Measurements from ENCODE around the gene CCL26.

CCL26 gene, protein sequence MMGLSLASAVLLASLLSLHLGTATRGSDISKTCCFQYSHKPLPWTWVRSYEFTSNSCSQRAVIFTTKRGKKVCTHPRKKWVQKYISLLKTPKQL

DNA sequence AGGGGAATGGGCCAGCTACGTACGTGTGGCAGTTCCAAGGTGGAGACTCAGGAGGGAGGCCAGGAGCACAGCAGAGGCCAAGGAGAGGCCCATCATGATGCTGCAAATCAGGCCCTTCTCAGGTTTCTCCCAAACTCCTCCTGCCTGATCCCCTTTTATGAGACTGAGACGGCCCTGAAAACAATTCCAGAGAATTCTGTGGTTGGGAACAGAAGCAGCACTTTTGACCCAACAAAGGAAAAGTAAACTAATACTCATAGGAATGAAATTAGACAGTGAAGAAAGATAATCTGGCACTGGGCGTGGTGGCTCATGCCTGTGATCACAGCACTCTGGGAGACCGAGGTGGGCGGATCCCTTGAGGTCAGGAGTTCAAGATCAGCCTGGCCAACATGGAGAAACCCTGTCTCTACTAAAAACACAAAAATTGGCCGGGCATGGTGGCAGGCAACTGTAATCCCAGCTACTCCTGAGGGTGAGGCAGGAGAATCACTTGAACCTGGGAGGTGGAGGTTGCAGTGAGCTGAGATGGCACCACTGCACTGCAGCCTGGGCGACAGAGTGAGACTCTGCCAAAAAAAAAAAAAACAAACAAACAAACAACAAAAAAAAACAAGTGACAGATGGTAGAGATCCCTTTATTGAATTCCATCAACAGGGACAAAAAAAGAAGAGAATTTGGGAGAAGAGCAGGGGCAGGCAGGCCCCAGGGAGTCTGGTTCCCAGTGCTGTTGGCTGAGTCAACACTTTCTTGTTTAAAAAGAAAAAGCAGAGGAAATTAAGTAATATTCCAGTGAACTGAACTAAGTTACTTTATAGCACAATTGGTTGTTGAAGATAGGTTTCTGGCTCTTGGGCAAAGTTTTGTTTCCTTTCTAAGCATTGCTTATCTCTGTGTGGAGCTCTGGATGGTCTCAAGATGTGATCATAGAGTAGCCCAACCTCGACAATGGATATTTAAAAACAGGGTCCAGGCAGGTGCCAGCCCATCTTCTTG, at the start of gene CCL26:
TSS of gene CCL26 (minus strand) at position 131 of the 997 bp plus-strand sequence. CDS start at position 96, 35 bp downstream.
- DNase-seq (ENCODE audit: extremely low read depth, low read depth), result peak; percentile 35
- no peak for TF ChIP-seq CTCF (IDR thresholded peaks at IDR 0.05; ENCODE audit: low read depth, low read length)

GRCh38 chr7:75820688-75821087, 48.7 kb upstream of the CCL26 start:
- no peak for DNase-seq (ENCODE audit: extremely low read depth, low read depth)
- TF ChIP-seq CTCF (IDR thresholded peaks at IDR 0.05; ENCODE audit: low read depth, low read length), result no peak

DNA sequence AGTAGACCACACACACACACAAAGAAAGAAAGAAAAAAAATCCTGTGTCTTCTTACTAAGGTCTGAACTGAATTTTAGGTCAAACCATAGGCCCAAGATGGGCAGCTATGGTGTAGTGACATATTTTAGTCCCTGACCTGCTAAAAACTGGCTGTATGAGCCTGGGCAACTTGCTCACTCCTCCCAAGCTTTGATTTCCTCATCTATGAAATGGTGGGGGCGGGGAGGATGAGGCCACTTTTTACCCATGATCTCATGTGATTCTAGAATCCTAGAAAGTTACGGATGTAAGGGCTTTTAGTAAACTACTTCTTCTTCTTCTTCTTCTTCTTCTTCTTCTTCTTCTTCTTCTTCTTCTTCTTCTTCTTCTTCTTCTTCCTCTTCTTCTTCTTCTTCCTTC, 47.7 kb upstream of the CCL26 start:
- no peak for TF ChIP-seq CTCF (IDR thresholded peaks at IDR 0.05; ENCODE audit: low read depth, low read length)
- DNase-seq (ENCODE audit: extremely low read depth, low read depth), result no peak

DNA sequence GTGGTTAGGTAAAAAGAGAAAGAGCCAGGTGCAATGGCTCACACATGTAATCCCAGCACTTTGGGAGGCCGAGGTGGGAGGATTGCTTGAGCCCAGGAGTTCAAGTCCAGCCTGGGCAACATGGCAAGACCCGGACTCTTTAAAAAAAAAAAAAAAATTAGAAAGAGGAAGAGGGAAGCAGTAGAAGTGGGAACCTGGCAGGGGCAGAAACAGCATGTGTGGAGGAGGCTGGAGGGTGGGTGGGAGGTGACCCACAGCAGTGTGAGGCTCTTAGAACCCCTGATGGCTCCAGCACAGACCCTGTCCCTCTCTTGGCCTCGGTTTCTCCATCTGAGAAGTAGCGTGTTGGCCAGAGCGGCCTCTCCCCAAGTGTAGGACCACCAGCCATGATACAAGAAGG, 46.5 kb upstream of the CCL26 start:
- TF ChIP-seq CTCF (IDR thresholded peaks at IDR 0.05; ENCODE audit: low read depth, low read length), result no peak
- DNase-seq (ENCODE audit: extremely low read depth, low read depth), result no peak

DNA sequence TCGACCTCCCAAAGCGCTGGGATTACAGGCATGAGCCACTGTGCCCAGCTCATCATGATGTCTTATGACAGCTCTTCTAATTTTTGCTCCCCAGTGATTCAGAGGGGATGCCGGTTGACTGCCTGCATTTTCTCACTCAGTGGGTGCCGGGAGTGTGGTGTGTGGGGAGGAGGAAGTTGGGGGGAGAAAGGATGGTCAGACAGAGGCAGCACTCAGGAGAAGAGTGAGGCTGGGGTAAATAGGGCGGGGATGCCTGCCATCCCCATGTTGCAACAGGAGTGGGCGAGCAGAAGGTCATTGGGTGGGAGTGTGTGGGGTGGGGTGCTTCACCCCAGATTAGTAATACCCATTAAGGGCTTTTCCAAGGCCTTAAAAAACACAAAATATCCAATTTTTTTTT, 45.1 kb upstream of the CCL26 start:
- TF ChIP-seq CTCF (IDR thresholded peaks at IDR 0.05; ENCODE audit: low read depth, low read length), result no peak

GRCh38 chr7:75815418-75816064, 43.5 kb upstream of the CCL26 start:
- DNase-seq (ENCODE audit: extremely low read depth, low read depth), result no peak
- TF ChIP-seq CTCF (IDR thresholded peaks at IDR 0.05; ENCODE audit: low read depth, low read length), result no peak

More for the DNA sequence above, 45.1 kb upstream of the CCL26 start:
- no peak for DNase-seq (ENCODE audit: extremely low read depth, low read depth)

All from AG09319 (cell line).